Endodermal cell (in vitro differentiated cells): ENCODE results near the gene DLG2. TPM values are rescaled to one million over a fixed set of nuclear protein-coding genes. Genes with fewer than 3 reads are reported as not detected.
A peak's percentile ranks its signal among the peaks of the same experiment; 100 is the strongest.

Experiments
- DNase-seq: peaks from one replicate; pipeline ENCODE4 v3.0.0-alpha.2; 2017
- H3K27ac ChIP-seq: 2 replicates; pipeline ENCODE4 v1.5.1; 2013; ENCODE audit warnings: mild to moderate bottlenecking, low read depth, low read length, moderate library complexity
- H3K27me3 ChIP-seq: 2 replicates; pipeline ENCODE4 v1.6.1; 2013; ENCODE audit warnings: mild to moderate bottlenecking, low read length, moderate library complexity; ENCODE audit not compliant: insufficient read depth, control insufficient read depth, poor library complexity, severe bottlenecking
- H3K36me3 ChIP-seq: 2 replicates; pipeline ENCODE4 v1.7.0; 2013; ENCODE audit warnings: mild to moderate bottlenecking, low read length, moderate library complexity; ENCODE audit not compliant: control insufficient read depth, insufficient read depth
- H3K4me1 ChIP-seq: one replicate; pipeline ENCODE4 v1.7.0; 2013; ENCODE audit warnings: low read length; ENCODE audit not compliant: control insufficient read depth, insufficient read depth
- H3K4me3 ChIP-seq: 2 replicates; pipeline ENCODE4 v1.5.1; 2013; ENCODE audit warnings: mild to moderate bottlenecking, low read length, moderate library complexity
- H3K9ac ChIP-seq: 2 replicates; pipeline ENCODE4 v1.6.1; 2013; ENCODE audit warnings: mild to moderate bottlenecking, low read length, moderate library complexity; ENCODE audit not compliant: poor library complexity, severe bottlenecking; ENCODE audit errors: extremely low read depth
- H3K9me3 ChIP-seq: 2 replicates; pipeline ENCODE4 v1.6.1; 2013; ENCODE audit warnings: mild to moderate bottlenecking, low read length, moderate library complexity; ENCODE audit not compliant: control insufficient read depth
- H3K27ac Mint-ChIP-seq: 2 replicates; pipeline ENCODE4 v1.8.0; 2020; ENCODE audit warnings: mixed read lengths
- H3K27me3 Mint-ChIP-seq: 2 replicates; pipeline ENCODE4 v1.8.0; 2021; ENCODE audit warnings: mild to moderate bottlenecking, mixed read lengths; ENCODE audit not compliant: insufficient read depth
- H3K36me3 Mint-ChIP-seq: 2 replicates; pipeline ENCODE4 v1.8.0; 2020; ENCODE audit warnings: low read depth, mixed read lengths
- H3K4me1 Mint-ChIP-seq: 2 replicates; pipeline ENCODE4 v1.8.0; 2020; ENCODE audit warnings: mixed read lengths
- H3K4me3 Mint-ChIP-seq: 2 replicates; pipeline ENCODE4 v1.8.0; 2020; ENCODE audit warnings: mild to moderate bottlenecking, moderate library complexity, mixed read lengths
- H3K9me3 Mint-ChIP-seq: 2 replicates; pipeline ENCODE4 v1.8.0; 2020; ENCODE audit warnings: mild to moderate bottlenecking, mixed read lengths
- WGBS, 2 experiments: methylation state at CpG; one replicate each; pipeline versions ENCODE4 v1.1.5 to v1.1.7; 2013; ENCODE audit warnings: missing lambda C conversion rate in 2 of 2, mixed read lengths in 1 of 2; ENCODE audit not compliant: insufficient coverage in 1 of 2, insufficient read length in 1 of 2; 5-methylcytosine and 5-hydroxymethylcytosine counted together
- total RNA-seq, 2 donors: library from RNA; stranded (reverse); fragmentation: NEBNext Ultra II Directional in 1 of 2; extraction: Animal tissue kit (Norgen Biotek cat#: 25700) in 1 of 2; gene quantifications; 2 replicates in 1 of 2; 3 replicates in 1 of 2; pipeline ENCODE4 v1.2.1, GENCODE V29; 2021
- TF ChIP-seq, protein P1 (sequence below): fragments of 200-600 bp; sonication (generic); conservative IDR thresholded peaks from 2 replicates; pipeline ENCODE4 v1.5.0; 2021; ENCODE audit warnings: antibody characterized with exemption, mild to moderate bottlenecking

The DLG2 gene
- total RNA-seq, 2 donors from 2014 or later: 9.6 to 10.6 TPM

DNA sequence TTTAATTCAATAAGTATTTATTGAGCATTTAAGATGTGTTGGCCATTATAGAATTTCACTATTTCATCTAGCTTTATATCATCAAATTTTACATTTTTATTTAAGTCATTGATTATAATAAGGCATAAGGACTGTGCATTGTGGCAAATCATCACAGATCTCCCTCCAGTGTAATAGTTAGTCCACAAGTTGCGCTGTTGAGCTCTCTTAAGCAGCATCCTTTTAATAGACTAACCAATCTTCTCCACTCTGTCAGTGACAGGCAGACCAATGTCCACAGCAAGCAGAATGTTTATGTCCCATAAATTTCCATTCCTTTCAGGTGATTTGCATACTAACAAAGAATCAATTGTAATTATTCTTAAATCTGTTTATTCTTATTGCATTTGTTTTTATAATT, 1745.7 kb downstream of the DLG2 start:
- Mint-ChIP-seq H3K27ac (no peak overlapping the region), H3K27me3 (no peaks in the 10 kb centered on the region), H3K9me3 (peaks cover 23% of the 10 kb centered on the region), H3K4me3 (no peak overlapping the region), H3K4me1 (no peaks in the 10 kb centered on the region), H3K36me3 (no peaks in the 10 kb centered on the region)
- no peaks in the 10 kb centered on the region for H3K4me1 ChIP-seq
- TF ChIP-seq, protein P1, sequence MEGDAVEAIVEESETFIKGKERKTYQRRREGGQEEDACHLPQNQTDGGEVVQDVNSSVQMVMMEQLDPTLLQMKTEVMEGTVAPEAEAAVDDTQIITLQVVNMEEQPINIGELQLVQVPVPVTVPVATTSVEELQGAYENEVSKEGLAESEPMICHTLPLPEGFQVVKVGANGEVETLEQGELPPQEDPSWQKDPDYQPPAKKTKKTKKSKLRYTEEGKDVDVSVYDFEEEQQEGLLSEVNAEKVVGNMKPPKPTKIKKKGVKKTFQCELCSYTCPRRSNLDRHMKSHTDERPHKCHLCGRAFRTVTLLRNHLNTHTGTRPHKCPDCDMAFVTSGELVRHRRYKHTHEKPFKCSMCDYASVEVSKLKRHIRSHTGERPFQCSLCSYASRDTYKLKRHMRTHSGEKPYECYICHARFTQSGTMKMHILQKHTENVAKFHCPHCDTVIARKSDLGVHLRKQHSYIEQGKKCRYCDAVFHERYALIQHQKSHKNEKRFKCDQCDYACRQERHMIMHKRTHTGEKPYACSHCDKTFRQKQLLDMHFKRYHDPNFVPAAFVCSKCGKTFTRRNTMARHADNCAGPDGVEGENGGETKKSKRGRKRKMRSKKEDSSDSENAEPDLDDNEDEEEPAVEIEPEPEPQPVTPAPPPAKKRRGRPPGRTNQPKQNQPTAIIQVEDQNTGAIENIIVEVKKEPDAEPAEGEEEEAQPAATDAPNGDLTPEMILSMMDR: peak; percentile 40
- H3K27me3 ChIP-seq: no peaks in the 10 kb centered on the region
- H3K9me3 ChIP-seq: no peaks in the 10 kb centered on the region
- no peaks in the 10 kb centered on the region for H3K36me3 ChIP-seq
- no peak overlapping the region for H3K27ac ChIP-seq
- WGBS, 2 experiments: 100% methylated on average over 1 of the region's 1 CpG
- no peak overlapping the region for H3K4me3 ChIP-seq
- no peak for DNase-seq
- no peak overlapping the region for H3K9ac ChIP-seq

DNA sequence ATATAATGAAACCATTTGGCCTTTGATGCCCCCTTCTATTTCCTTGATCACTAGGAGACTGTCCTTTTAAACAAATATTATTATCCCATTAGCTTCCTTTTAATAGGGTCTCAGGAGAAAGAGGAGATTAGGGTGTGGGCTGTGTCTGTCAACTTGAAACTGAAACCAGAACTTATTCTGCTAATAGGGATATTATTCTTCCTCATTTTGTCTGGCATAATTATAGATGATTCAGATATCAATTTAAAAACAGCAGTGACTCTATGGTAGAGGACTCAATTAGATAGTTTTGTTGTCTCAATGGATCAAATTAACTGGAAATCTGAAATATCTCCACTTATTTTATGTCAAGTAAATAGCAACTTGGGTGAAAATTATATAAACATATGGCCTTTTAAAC, 1756.1 kb downstream of the DLG2 start:
- Histone ChIP-seq H3K9me3 (no peaks in the 10 kb centered on the region), H3K36me3 (no peaks in the 10 kb centered on the region), H3K4me3 (no peak overlapping the region), H3K27ac (no peak overlapping the region), H3K27me3 (no peaks in the 10 kb centered on the region), H3K9ac (no peak overlapping the region), H3K4me1 (no peaks in the 10 kb centered on the region)
- no peak overlapping the region for H3K4me3 Mint-ChIP-seq
- no peak for DNase-seq
- no peaks in the 10 kb centered on the region for H3K9me3 Mint-ChIP-seq
- TF ChIP-seq, protein P1: no peak
- H3K27ac Mint-ChIP-seq: no peak overlapping the region
- no peaks in the 10 kb centered on the region for H3K27me3 Mint-ChIP-seq
- H3K4me1 Mint-ChIP-seq: peaks cover 8% of the 10 kb centered on the region
- H3K36me3 Mint-ChIP-seq: no peaks in the 10 kb centered on the region

DNA sequence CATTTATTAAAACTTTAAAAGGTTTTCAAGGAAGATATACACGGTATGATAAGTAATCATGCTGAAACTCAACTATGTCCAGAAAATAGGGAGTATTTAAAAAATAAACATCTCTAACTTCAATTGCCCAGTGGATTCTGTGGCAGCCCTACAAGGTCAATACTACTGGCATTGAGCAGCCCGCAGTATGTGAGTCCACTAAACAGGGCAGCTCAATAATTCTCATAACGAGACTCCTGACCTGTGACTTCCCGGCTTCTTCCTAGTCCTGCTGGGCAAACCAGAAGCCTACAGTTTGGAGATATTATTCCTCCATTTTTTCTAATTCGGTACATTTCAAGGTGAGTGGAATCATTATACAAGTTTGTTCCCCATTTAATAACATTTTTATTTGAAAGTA, 1760.5 kb downstream of the DLG2 start:
- H3K9me3 Mint-ChIP-seq: no peaks in the 10 kb centered on the region
- H3K36me3 ChIP-seq: no peaks in the 10 kb centered on the region
- no peak overlapping the region for H3K4me3 ChIP-seq
- no peak overlapping the region for H3K27ac ChIP-seq
- peaks cover 3% of the 10 kb centered on the region for H3K27me3 Mint-ChIP-seq
- no peaks in the 10 kb centered on the region for H3K4me1 ChIP-seq
- no peak overlapping the region for H3K27ac Mint-ChIP-seq
- H3K4me1 Mint-ChIP-seq: peaks cover 8% of the 10 kb centered on the region
- DNase-seq: no peak
- H3K9me3 ChIP-seq: no peaks in the 10 kb centered on the region
- no peaks in the 10 kb centered on the region for H3K36me3 Mint-ChIP-seq
- TF ChIP-seq, protein P1: no peak
- H3K4me3 Mint-ChIP-seq: no peak overlapping the region
- H3K27me3 ChIP-seq: no peaks in the 10 kb centered on the region
- H3K9ac ChIP-seq: no peak overlapping the region
- 80 to 95% methylated on average over 1 to 5 of the region's 5 CpGs for WGBS, 2 experiments
